Lower leg skin (tissue), 4 donors: Measurements from ENCODE around the gene MYOF. TPM values are rescaled to one million over a fixed set of nuclear protein-coding genes. Genes with fewer than 3 reads are reported as not detected.

Experiments
- DNase-seq, 2 donors: peaks; one replicate each; pipeline ENCODE4 v3.0.0-alpha.2; 2019; ENCODE audit warnings: low spot score in 2 of 2
- H3K4me3 ChIP-seq: fragments of 200-600 bp; sonication (generic); 2 replicates; pipeline ENCODE4 v1.5.1; 2017; ENCODE audit warnings: mild to moderate bottlenecking, low read depth; ENCODE audit not compliant: poor library complexity, severe bottlenecking
- CTCF ChIP-seq, 3 donors: fragments of 450-650 bp; IDR thresholded peaks; one replicate each; pipeline ENCODE4 v1.5.1; 2016; ENCODE audit warnings: antibody characterized with exemption in 3 of 3, mild to moderate bottlenecking in 3 of 3, moderate library complexity in 2 of 3
- POLR2A ChIP-seq, 2 donors: fragments of 450-650 bp; IDR thresholded peaks; one replicate each; pipeline ENCODE4 v1.6.1; 2016 to 2017; ENCODE audit warnings: antibody characterized with exemption in 2 of 2, mild to moderate bottlenecking in 1 of 2, moderate library complexity in 1 of 2
- WGBS, 2 donors: methylation state at CpG; one replicate each; pipeline ENCODE4 v1.1.5; 2018; 5-methylcytosine and 5-hydroxymethylcytosine counted together
- intact Hi-C: fragments of 100-400 bp; cut with DNase I; formaldehyde crosslinking; loops from one replicate; pipeline ENCODE4 v1.15.0; 2023; ENCODE audit warnings: low total_unique reads
- total RNA-seq, 4 donors: library from RNA; depleted of rRNA; stranded (reverse); fragments of >200 nt; gene quantifications; one replicate each; pipeline ENCODE4 v1.1.0, GENCODE V29; 2016

MYOF gene
- total RNA-seq, 4 donors from 2014 or later: 65.5 to 129 (median 90.3) TPM

- intact Hi-C loops: no loop called here
- DNase-seq: no peak
- TF ChIP-seq POLR2A (IDR thresholded peaks at IDR 0.05): no peak
- no peak for TF ChIP-seq CTCF (IDR thresholded peaks at IDR 0.05)
- 65 to 72% methylated on average over 4 of the region's 4 CpGs for WGBS, 2 donors
- no peak overlapping the region for H3K4me3 ChIP-seq
Observed at GRCh38 chr10:93277360-93277759, 204.8 kb downstream of the MYOF start.

- no peak overlapping the region for H3K4me3 ChIP-seq
- no peak for DNase-seq
- TF ChIP-seq CTCF (IDR thresholded peaks at IDR 0.05) (no peak), POLR2A (IDR thresholded peaks at IDR 0.05) (no peak)
- WGBS, 2 donors: 69 to 72% methylated on average over 4 of the region's 4 CpGs
- intact Hi-C loops: no loop called here
Observed at GRCh38 chr10:93274419-93274818, 207.7 kb downstream of the MYOF start.

- TF ChIP-seq CTCF (IDR thresholded peaks at IDR 0.05): no peak
- TF ChIP-seq POLR2A (IDR thresholded peaks at IDR 0.05): no peak
- H3K4me3 ChIP-seq: no peak overlapping the region
- DNase-seq: no peak
- intact Hi-C loops: no loop called here
- 57 to 60% methylated on average over 8 of the region's 8 CpGs for WGBS, 2 donors
Observed at GRCh38 chr10:93272884-93273675, 209.1 kb downstream of the MYOF start.

GRCh38 chr10:93271347-93271746, 210.8 kb downstream of the MYOF start:
- DNase-seq: no peak
- no peak for TF ChIP-seq POLR2A (IDR thresholded peaks at IDR 0.05)
- no peak for TF ChIP-seq CTCF (IDR thresholded peaks at IDR 0.05)
- H3K4me3 ChIP-seq: no peak overlapping the region
- intact Hi-C loops: no loop called here

GRCh38 chr10:93269281-93269680, 212.9 kb downstream of the MYOF start:
- DNase-seq: no peak
- TF ChIP-seq POLR2A (IDR thresholded peaks at IDR 0.05) (no peak), CTCF (IDR thresholded peaks at IDR 0.05) (no peak)
- intact Hi-C loops: no loop called here
- H3K4me3 ChIP-seq: no peak overlapping the region
- WGBS, 2 donors: 93 to 97% methylated on average over 3 of the region's 3 CpGs

- intact Hi-C loops: no loop called here
- DNase-seq: no peak
- no peak for TF ChIP-seq POLR2A (IDR thresholded peaks at IDR 0.05)
- TF ChIP-seq CTCF (IDR thresholded peaks at IDR 0.05): no peak
- H3K4me3 ChIP-seq: no peak overlapping the region
- WGBS, 2 donors: 55 to 58% methylated on average over 3 of the region's 3 CpGs
Observed at GRCh38 chr10:93268021-93268420, 214.1 kb downstream of the MYOF start.
